Panc1 (cell line): Measurements from ENCODE around the gene KLHL15. TPM values are rescaled to one million over a fixed set of nuclear protein-coding genes. Genes with fewer than 3 reads are reported as not detected.

Experiments
- ATAC-seq: fragments of 200-7000 bp; cut with Tn5 transposase; 2 replicates; pipeline ENCODE4 v1.9.1; 2020; ENCODE audit warnings: mild to moderate bottlenecking, moderate library complexity
- BruUV-seq: library from RNA; stranded (reverse); fragments of 400-500 nt; replicated peaks from 2 replicates; lab custom pipeline; 2021; lab: Mats Ljungman, UMichigan
- CTCF ChIA-PET: fragments of 300-600 bp; sonication (Branson Sonifier 250); formaldehyde crosslinking; loops from one replicate; lab custom pipeline; 2022; ENCODE audit warnings: antibody characterized with exemption; lab: Charles Lee
- POLR2A ChIA-PET: fragments of 300-600 bp; sonication (Branson Sonifier 250); formaldehyde crosslinking; loops from one replicate; lab custom pipeline; 2022; ENCODE audit warnings: antibody characterized with exemption; lab: Charles Lee
- DNase-seq: peaks from one replicate; pipeline ENCODE4 v3.0.0-alpha.2; 2010; ENCODE audit warnings: low read depth, low spot score
- H3K27ac ChIP-seq: 2 replicates; pipeline ENCODE4 v1.5.1; 2011; ENCODE audit warnings: mild to moderate bottlenecking, low read length, inconsistent platforms
- H3K27me3 ChIP-seq: fragments of 200-500 bp; sonication (Bioruptor generic); 2 replicates; pipeline ENCODE4 v1.6.0; 2014; ENCODE audit warnings: low read length, inconsistent platforms; ENCODE audit not compliant: control insufficient read depth, insufficient read depth
- H3K36me3 ChIP-seq: fragments of 200-500 bp; sonication (Bioruptor generic); 2 replicates; pipeline ENCODE4 v1.5.1; 2014; ENCODE audit warnings: inconsistent platforms, mild to moderate bottlenecking, low read length, moderate library complexity; ENCODE audit not compliant: control insufficient read depth, insufficient read depth
- H3K4me1 ChIP-seq: 2 replicates; pipeline ENCODE4 v1.5.1; 2011; ENCODE audit warnings: inconsistent platforms, mild to moderate bottlenecking, low read length, moderate library complexity; ENCODE audit not compliant: control insufficient read depth, insufficient read depth
- H3K4me3 ChIP-seq, 2 experiments: 2 replicates each; pipeline ENCODE4 v1.5.1; 2011 to 2012; ENCODE audit warnings: low read depth in 2 of 2, low read length in 2 of 2, mild to moderate bottlenecking in 2 of 2, inconsistent platforms in 1 of 2, moderate library complexity in 1 of 2
- H3K9me3 ChIP-seq: fragments of 200-500 bp; sonication (Bioruptor generic); 2 replicates; pipeline ENCODE4 v1.5.1; 2014; ENCODE audit warnings: low read depth, mild to moderate bottlenecking, inconsistent platforms, low read length, moderate library complexity; ENCODE audit not compliant: control insufficient read depth, insufficient read depth
- POLR2AphosphoS5 ChIP-seq: IDR thresholded peaks from 2 replicates; pipeline ENCODE4 v1.6.1; 2012; ENCODE audit warnings: mild to moderate bottlenecking, low read depth, low read length, moderate library complexity
- REST ChIP-seq, 2 experiments: IDR thresholded peaks; 2 replicates each; pipeline ENCODE4 v1.6.1; 2011 to 2012; ENCODE audit warnings: low read depth in 2 of 2, control low read depth in 1 of 2, low read length in 1 of 2, mild to moderate bottlenecking in 1 of 2, moderate library complexity in 1 of 2; ENCODE audit not compliant: insufficient read depth in 1 of 2
- SIN3A ChIP-seq: IDR thresholded peaks from 2 replicates; pipeline ENCODE4 v1.6.1; 2012; ENCODE audit warnings: low read depth, mild to moderate bottlenecking, low read length, moderate library complexity, borderline replicate concordance; ENCODE audit not compliant: insufficient read depth
- TCF7L2 ChIP-seq: IDR thresholded peaks from 2 replicates; pipeline ENCODE4 v1.6.1; 2011; ENCODE audit warnings: mild to moderate bottlenecking, low read depth, low read length, inconsistent platforms
- in situ Hi-C: cut with HindIII; loops from 2 replicates; pipeline ENCODE4 v1.10.0; 2016; ENCODE audit warnings: low sequenced_read_pairs, low pct_unique_long_range_greater_than_20kb
- intact Hi-C: fragments of 100-400 bp; cut with micrococcal nuclease; formaldehyde crosslinking; loops from one replicate; pipeline ENCODE4 v1.10.0; 2022; ENCODE audit not compliant: unreplicated experiment
- total RNA-seq: library from RNA; stranded (reverse); gene quantifications from one replicate; pipeline ENCODE4 v1.2.1, GENCODE V29; 2021; ENCODE audit not compliant: unreplicated experiment
- TF ChIP-seq, protein P1 (sequence below): fragments of 450-650 bp; IDR thresholded peaks from 2 replicates; pipeline ENCODE4 v1.5.1; 2017; ENCODE audit warnings: mild to moderate bottlenecking

Gene KLHL15
- total RNA-seq, 1 experiment from 2014 or later, result 9.6 TPM

DNA sequence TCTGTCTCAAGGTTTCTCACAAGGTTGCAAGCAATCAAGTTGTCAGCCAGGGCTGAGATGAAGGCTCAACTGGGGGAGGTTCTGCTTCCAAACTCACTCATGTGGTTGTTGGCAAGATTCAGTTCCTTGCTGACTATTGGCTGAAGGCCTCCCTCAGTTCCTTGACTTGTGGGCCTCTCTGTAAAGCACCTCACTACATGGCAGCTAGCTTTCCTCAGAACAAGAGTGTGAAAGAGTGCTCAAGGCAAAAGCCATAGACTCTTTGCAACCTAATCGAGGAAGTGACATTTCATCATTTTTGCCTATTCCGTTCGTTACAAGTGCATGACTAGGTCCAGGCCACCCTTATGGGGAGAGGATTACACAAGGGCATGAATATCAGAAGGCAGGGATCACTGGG, 67.2 kb downstream of the KLHL15 start:
- Histone ChIP-seq H3K4me1 (no peaks in the 10 kb centered on the region), H3K4me3 (no peak overlapping the region), H3K9me3 (no peaks in the 10 kb centered on the region), H3K27me3 (no peaks in the 10 kb centered on the region), H3K27ac (no peak overlapping the region), H3K36me3 (no peaks in the 10 kb centered on the region)
- ATAC-seq (no peak), DNase-seq (no peak)
- BruUV-seq, result no TSS peak
- TF ChIP-seq POLR2AphosphoS5, result no peak
- no peak for TF ChIP-seq SIN3A
- no peak for TF ChIP-seq REST (IDR thresholded peaks at IDR 0.05; ENCODE audit: insufficient read depth in 1 of 2, low read depth in 2 of 2, low read length in 1 of 2)
- TF ChIP-seq TCF7L2, result no peak
- TF ChIP-seq, protein P1, sequence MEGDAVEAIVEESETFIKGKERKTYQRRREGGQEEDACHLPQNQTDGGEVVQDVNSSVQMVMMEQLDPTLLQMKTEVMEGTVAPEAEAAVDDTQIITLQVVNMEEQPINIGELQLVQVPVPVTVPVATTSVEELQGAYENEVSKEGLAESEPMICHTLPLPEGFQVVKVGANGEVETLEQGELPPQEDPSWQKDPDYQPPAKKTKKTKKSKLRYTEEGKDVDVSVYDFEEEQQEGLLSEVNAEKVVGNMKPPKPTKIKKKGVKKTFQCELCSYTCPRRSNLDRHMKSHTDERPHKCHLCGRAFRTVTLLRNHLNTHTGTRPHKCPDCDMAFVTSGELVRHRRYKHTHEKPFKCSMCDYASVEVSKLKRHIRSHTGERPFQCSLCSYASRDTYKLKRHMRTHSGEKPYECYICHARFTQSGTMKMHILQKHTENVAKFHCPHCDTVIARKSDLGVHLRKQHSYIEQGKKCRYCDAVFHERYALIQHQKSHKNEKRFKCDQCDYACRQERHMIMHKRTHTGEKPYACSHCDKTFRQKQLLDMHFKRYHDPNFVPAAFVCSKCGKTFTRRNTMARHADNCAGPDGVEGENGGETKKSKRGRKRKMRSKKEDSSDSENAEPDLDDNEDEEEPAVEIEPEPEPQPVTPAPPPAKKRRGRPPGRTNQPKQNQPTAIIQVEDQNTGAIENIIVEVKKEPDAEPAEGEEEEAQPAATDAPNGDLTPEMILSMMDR, result no peak
- POLR2A ChIA-PET, result no interaction called here
- in situ Hi-C loops, result no loop called here
- CTCF ChIA-PET, result no interaction called here
- intact Hi-C loops, result no loop called here

- Histone ChIP-seq H3K27me3 (no peaks in the 10 kb centered on the region), H3K27ac (no peak overlapping the region), H3K36me3 (no peaks in the 10 kb centered on the region), H3K4me3 (no peak overlapping the region), H3K9me3 (no peaks in the 10 kb centered on the region), H3K4me1 (no peaks in the 10 kb centered on the region)
- POLR2A ChIA-PET, result no interaction called here
- in situ Hi-C loops, result no loop called here
- DNase-seq, result no peak
- CTCF ChIA-PET, result no interaction called here
- TF ChIP-seq, protein P1, result no peak
- intact Hi-C loops, result no loop called here
- ATAC-seq, result no peak
- BruUV-seq, result no TSS peak
These were observed 72.6 kb downstream of the KLHL15 start for GRCh38 chrX:23954396-23954795.

DNA sequence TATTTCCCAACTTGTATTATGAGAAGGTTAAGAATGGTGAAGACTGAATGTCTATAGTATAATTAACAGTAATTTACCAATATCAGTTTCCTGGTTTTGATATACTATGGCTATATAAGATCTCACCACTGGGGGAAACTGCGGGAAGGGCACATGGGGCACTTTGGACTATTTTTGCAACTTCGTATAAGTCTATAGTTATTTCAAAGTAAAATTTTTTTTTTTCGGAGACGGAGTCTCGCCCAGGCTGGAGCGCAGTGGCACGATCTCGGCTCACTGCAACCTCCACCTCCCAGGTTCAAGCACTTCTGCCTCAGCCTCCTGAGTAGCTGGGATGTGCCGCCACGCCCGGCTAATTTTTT, 73.1 kb downstream of the KLHL15 start:
- no peak for DNase-seq
- no peak for ATAC-seq
- ChIA-PET CTCF (no interaction called here), POLR2A (interaction anchor here (0.6 kb wide), 1 partner anchor 35 kb away, joined by 6 read pairs; no protein-coding TSS in a partner anchor)
- Histone ChIP-seq H3K4me3 (no peak overlapping the region), H3K36me3 (no peaks in the 10 kb centered on the region), H3K27me3 (no peaks in the 10 kb centered on the region), H3K27ac (no peak overlapping the region), H3K4me1 (no peaks in the 10 kb centered on the region), H3K9me3 (no peaks in the 10 kb centered on the region)
- no TSS peak for BruUV-seq
- in situ Hi-C loops, result no loop called here
- intact Hi-C loops, result no loop called here
- TF ChIP-seq, protein P1, result no peak
- no peak for TF ChIP-seq SIN3A
- no peak for TF ChIP-seq POLR2AphosphoS5
- TF ChIP-seq TCF7L2, result no peak
